HCT116 (cell line): ENCODE data around the gene PCIF1. TPM values are rescaled to one million over a fixed set of nuclear protein-coding genes. Genes with fewer than 3 reads are reported as not detected.

Experiments used
- ATAC-seq: fragments of 200-7000 bp; cut with Tn5 transposase; 2 replicates; pipeline ENCODE4 v1.9.1; 2020; ENCODE audit warnings: mild to moderate bottlenecking, moderate library complexity
- BruUV-seq: library from RNA; stranded (reverse); fragments of 400-500 nt; replicated peaks from 2 replicates; lab custom pipeline; 2021; lab: Mats Ljungman, UMichigan
- CTCF ChIA-PET: fragments of 300-600 bp; sonication (Branson Sonifier 250); formaldehyde crosslinking; loops from one replicate; lab custom pipeline; 2021; ENCODE audit warnings: antibody characterized with exemption; lab: Charles Lee
- POLR2A ChIA-PET: fragments of 300-600, 350-600 bp; sonication (Branson Sonifier 250); formaldehyde crosslinking; loops from one replicate; lab custom pipeline; 2021; ENCODE audit warnings: antibody characterized with exemption; lab: Charles Lee
- RAD21 ChIA-PET, 2 experiments: fragments of 300-600 bp; sonication (Branson Sonifier 250); formaldehyde crosslinking; loops; one replicate each; lab custom pipeline; 2023; ENCODE audit warnings: low total read pairs in 2 of 2; ENCODE audit not compliant: uncharacterized antibody in 2 of 2, unreplicated experiment in 2 of 2, low non-redundant PET in 1 of 2; lab: Charles Lee
- DNase-seq: peaks from one replicate; pipeline ENCODE4 v3.0.0-alpha.2; 2010; ENCODE audit warnings: low read depth, low spot score
- H2AFZ ChIP-seq: fragments of 200-600 bp; shearing (Covaris generic), sonication (generic); 2 replicates; pipeline ENCODE4 v1.6.1; 2017; ENCODE audit warnings: low read depth, mixed run types, mixed read lengths, antibody characterized with exemption, low read length; ENCODE audit not compliant: poor library complexity, severe bottlenecking
- H3K27ac ChIP-seq: 2 replicates; pipeline ENCODE4 v1.5.1; 2012; ENCODE audit warnings: low read depth, low read length
- H3K27me3 ChIP-seq: fragments of 200-600 bp; sonication (generic); 2 replicates; pipeline ENCODE4 v1.6.1; 2016; ENCODE audit warnings: mixed run types, low read length, mixed read lengths; ENCODE audit not compliant: insufficient read depth
- H3K36me3 ChIP-seq, 2 experiments: fragments of 200-500 bp in 1 of 2; fragments of 200-600 bp in 1 of 2; sonication (Bioruptor generic) in 1 of 2; sonication (generic) in 1 of 2; 2 replicates each; pipeline versions ENCODE4 v1.5.1 to v1.6.1; 2014 to 2016; ENCODE audit warnings: low read length in 2 of 2, inconsistent platforms in 1 of 2, mixed read lengths in 1 of 2, mixed run types in 1 of 2; ENCODE audit not compliant: insufficient read depth in 2 of 2, control insufficient read depth in 1 of 2
- H3K4me1 ChIP-seq, 2 experiments: fragments of 200-600 bp in 1 of 2; sonication (generic) in 1 of 2; 2 replicates each; pipeline versions ENCODE4 v1.5.1 to v1.6.1; 2012 to 2017; ENCODE audit warnings: low read length in 2 of 2, inconsistent platforms in 1 of 2, mild to moderate bottlenecking in 1 of 2, mixed read lengths in 1 of 2, mixed run types in 1 of 2, moderate library complexity in 1 of 2; ENCODE audit not compliant: insufficient read depth in 2 of 2, control insufficient read depth in 1 of 2
- H3K4me2 ChIP-seq: fragments of 200-600 bp; sonication (generic); 2 replicates; pipeline ENCODE4 v1.6.1; 2017; ENCODE audit warnings: mixed run types, low read length, mixed read lengths
- H3K4me3 ChIP-seq, 2 experiments: fragments of 200-600 bp in 1 of 2; sonication (generic) in 1 of 2; replicated peaks in 1 of 2; 2 replicates each; pipeline ENCODE4 v1.5.1; 2011 to 2016; ENCODE audit warnings: low read length in 2 of 2, control low read depth in 1 of 2, low read depth in 1 of 2, mild to moderate bottlenecking in 1 of 2, mixed read lengths in 1 of 2, mixed run types in 1 of 2
- H3K79me2 ChIP-seq: fragments of 200-600 bp; sonication (generic); 2 replicates; pipeline ENCODE4 v1.6.1; 2017; ENCODE audit warnings: mild to moderate bottlenecking, mixed run types, low read length, moderate library complexity, mixed read lengths; ENCODE audit not compliant: insufficient read depth
- H3K9ac ChIP-seq: fragments of 200-600 bp; sonication (generic); 2 replicates; pipeline ENCODE4 v1.6.1; 2016; ENCODE audit warnings: low read length, mixed read lengths
- H3K9me2 ChIP-seq: fragments of 200-600 bp; sonication (generic), shearing (Covaris generic); 2 replicates; pipeline ENCODE4 v1.6.1; 2017; ENCODE audit warnings: mixed run types, mild to moderate bottlenecking, moderate library complexity; ENCODE audit not compliant: insufficient read depth
- H3K9me3 ChIP-seq, 2 experiments: fragments of 200-500 bp in 1 of 2; fragments of 200-600 bp in 1 of 2; sonication (Bioruptor generic) in 1 of 2; sonication (generic) in 1 of 2; 2 replicates each; pipeline ENCODE4 v1.6.1; 2014 to 2017; ENCODE audit warnings: low read length in 2 of 2, mixed read lengths in 2 of 2, inconsistent platforms in 1 of 2, low read depth in 1 of 2, mild to moderate bottlenecking in 1 of 2, mixed run types in 1 of 2, moderate library complexity in 1 of 2; ENCODE audit not compliant: control insufficient read depth in 1 of 2, insufficient read depth in 1 of 2
- H4K20me1 ChIP-seq: fragments of 200-600 bp; sonication (generic), shearing (Covaris generic); 2 replicates; pipeline ENCODE4 v1.6.1; 2017; ENCODE audit warnings: mixed run types, mild to moderate bottlenecking, moderate library complexity; ENCODE audit not compliant: insufficient read depth
- ATF3 ChIP-seq: IDR thresholded peaks from 2 replicates; pipeline ENCODE4 v1.6.1; 2012
- CBX3 ChIP-seq: IDR thresholded peaks from 2 replicates; pipeline ENCODE4 v1.6.1; 2012; ENCODE audit warnings: low read depth
- CEBPB ChIP-seq: IDR thresholded peaks from 2 replicates; pipeline ENCODE4 v1.6.1; 2012; ENCODE audit warnings: low read depth
- EGR1 ChIP-seq: IDR thresholded peaks from 2 replicates; pipeline ENCODE4 v1.6.1; 2012; ENCODE audit warnings: low read depth
- ELF1 ChIP-seq: IDR thresholded peaks from 2 replicates; pipeline ENCODE4 v1.6.1; 2012; ENCODE audit warnings: low read depth, borderline replicate concordance
- EZH2phosphoT487 ChIP-seq: fragments of 200-600 bp; IDR thresholded peaks from 2 replicates; pipeline ENCODE4 v1.6.1; 2018; ENCODE audit warnings: antibody characterized with exemption, borderline replicate concordance
- FOSL1 ChIP-seq: IDR thresholded peaks from 2 replicates; pipeline ENCODE4 v1.6.1; 2012; ENCODE audit warnings: low read depth
- JUND ChIP-seq: IDR thresholded peaks from 2 replicates; pipeline ENCODE4 v1.6.1; 2012
- MAX ChIP-seq: IDR thresholded peaks from 2 replicates; pipeline ENCODE4 v1.6.1; 2012
- RAD21 ChIP-seq: IDR thresholded peaks from 2 replicates; pipeline ENCODE4 v1.6.1; 2012; ENCODE audit warnings: low read depth, mild to moderate bottlenecking
- SP1 ChIP-seq: IDR thresholded peaks from 2 replicates; pipeline ENCODE4 v1.6.1; 2012; ENCODE audit warnings: low read depth
- TCF7L2 ChIP-seq: IDR thresholded peaks from 2 replicates; pipeline ENCODE4 v1.7.0; 2011; ENCODE audit warnings: borderline replicate concordance, inconsistent platforms; ENCODE audit not compliant: insufficient read depth, insufficient read length; ENCODE audit errors: extremely low read depth
- ZBTB33 ChIP-seq: IDR thresholded peaks from 2 replicates; pipeline ENCODE4 v1.6.1; 2011; ENCODE audit warnings: mild to moderate bottlenecking, low read length, moderate library complexity; ENCODE audit not compliant: insufficient replicate concordance; ENCODE audit errors: extremely low read depth
- ZFX ChIP-seq: fragments of 450-650 bp; IDR thresholded peaks from 2 replicates; pipeline ENCODE4 v1.6.1; 2017
- ZNF274 ChIP-seq: fragments of 200-500 bp; sonication (Bioruptor generic); IDR thresholded peaks from 2 replicates; pipeline ENCODE4 v1.6.1; 2014; ENCODE audit warnings: mild to moderate bottlenecking, low read depth, low read length, inconsistent platforms
- intact Hi-C: fragments of 100-400 bp; cut with micrococcal nuclease; formaldehyde crosslinking; loops from 2 replicates; pipeline ENCODE4 v1.10.0; 2022
- total RNA-seq: library from RNA; stranded (reverse); gene quantifications from one replicate; pipeline ENCODE4 v1.2.1, GENCODE V29; 2021; ENCODE audit not compliant: unreplicated experiment

Gene PCIF1
- total RNA-seq, 1 experiment from 2014 or later = 31.8 TPM

- no peaks in the 10 kb centered on the region for H3K9me3 ChIP-seq
- no peaks in the 10 kb centered on the region for H3K9me2 ChIP-seq
- H3K4me3 ChIP-seq = no peak overlapping the region
- no peak for ATAC-seq
- DNase-seq = no peak
- intact Hi-C loops = no loop called here
- H3K4me1 ChIP-seq = peaks cover 5 to 33% of the 10 kb centered on the region in 2 experiments
- RAD21 ChIA-PET = no interaction called here
- H4K20me1 ChIP-seq = no peaks in the 10 kb centered on the region
- no peak overlapping the region for H3K9ac ChIP-seq
- H3K27me3 ChIP-seq = no peaks in the 10 kb centered on the region
- H3K36me3 ChIP-seq = no peaks in the 10 kb centered on the region
- H3K27ac ChIP-seq = no peak overlapping the region
- TF ChIP-seq ZBTB33 (no peak), ZNF274 (no peak), ZFX (no peak), FOSL1 (no peak), SP1 (no peak), RAD21 (no peak), ATF3 (no peak)
- H3K79me2 ChIP-seq = no peaks in the 10 kb centered on the region
- no peak overlapping the region for H2AFZ ChIP-seq
- CTCF ChIA-PET = no interaction called here
- POLR2A ChIA-PET = no interaction called here
- H3K4me2 ChIP-seq = no peak overlapping the region
- no TSS peak for BruUV-seq
Observed at GRCh38 chr20:45908084-45908483, 26.4 kb upstream of the PCIF1 start.

- no peak overlapping the region for H3K4me3 ChIP-seq
- ATAC-seq (no peak), DNase-seq (no peak)
- POLR2A ChIA-PET = interaction anchor here (0.6 to 1.6 kb wide), 2 partner anchors 20 to 26 kb away, joined by 3 read pairs; no protein-coding TSS in a partner anchor
- H2AFZ ChIP-seq = no peak overlapping the region
- no peaks in the 10 kb centered on the region for H3K9me2 ChIP-seq
- CTCF ChIA-PET = interaction anchor here (0.5 kb wide), 1 partner anchor 10 kb away, joined by 3 read pairs; no protein-coding TSS in a partner anchor
- H3K4me2 ChIP-seq = no peak overlapping the region
- H4K20me1 ChIP-seq = no peaks in the 10 kb centered on the region
- RAD21 ChIA-PET = no interaction called here
- intact Hi-C loops = no loop called here
- H3K79me2 ChIP-seq = no peaks in the 10 kb centered on the region
- no peaks in the 10 kb centered on the region for H3K9me3 ChIP-seq
- no TSS peak for BruUV-seq
- no peaks in the 10 kb centered on the region for H3K36me3 ChIP-seq
- no peak overlapping the region for H3K27ac ChIP-seq
- no peaks in the 10 kb centered on the region for H3K27me3 ChIP-seq
- H3K9ac ChIP-seq = no peak overlapping the region
- H3K4me1 ChIP-seq = peaks cover 5 to 33% of the 10 kb centered on the region in 2 experiments
- TF ChIP-seq EGR1 = no peak
- no peak for TF ChIP-seq MAX
- no peak for TF ChIP-seq ZNF274
- TF ChIP-seq CEBPB = no peak
- no peak for TF ChIP-seq CBX3
- TF ChIP-seq RAD21 = no peak
- TF ChIP-seq ZFX = no peak
- no peak for TF ChIP-seq ELF1
- TF ChIP-seq ATF3 = no peak
- TF ChIP-seq EZH2phosphoT487 = no peak
- TF ChIP-seq ZBTB33 = no peak
- TF ChIP-seq JUND = no peak
- TF ChIP-seq TCF7L2 = no peak
- no peak for TF ChIP-seq FOSL1
Observed at GRCh38 chr20:45909336-45909808, 25.1 kb upstream of the PCIF1 start.
